Gastroesophageal sphincter (tissue), 3 donors: ENCODE measurements around the gene OPCML.

Source experiments
- CTCF ChIP-seq, 4 experiments: fragments of 200-600 bp in 2 of 4; fragments of 450-650 bp in 2 of 4; sonication (generic) in 1 of 4; IDR thresholded peaks; one replicate each; pipeline ENCODE4 v1.5.1; 2017 to 2019; ENCODE audit warnings: antibody characterized with exemption in 4 of 4, mild to moderate bottlenecking in 2 of 4, moderate library complexity in 2 of 4
- EP300 ChIP-seq: sonication (generic); formaldehyde crosslinking; IDR thresholded peaks from one replicate; pipeline ENCODE4 v1.6.1; 2017; ENCODE audit warnings: antibody characterized with exemption, mild to moderate bottlenecking
- POLR2A ChIP-seq, 2 donors: fragments of 450-650 bp; IDR thresholded peaks; one replicate each; pipeline ENCODE4 v1.6.1; 2017; ENCODE audit warnings: antibody characterized with exemption in 2 of 2, mild to moderate bottlenecking in 2 of 2, moderate library complexity in 1 of 2
- POLR2AphosphoS5 ChIP-seq: sonication (generic); formaldehyde crosslinking; IDR thresholded peaks from one replicate; pipeline ENCODE4 v1.6.1; 2017; ENCODE audit warnings: antibody characterized with exemption

GRCh38 chr11:133339495-133340140 is 192.7 kb downstream of the OPCML start:
- TF ChIP-seq POLR2AphosphoS5 (no peak), CTCF (IDR thresholded peaks at IDR 0.05) (no peak), POLR2A (IDR thresholded peaks at IDR 0.05) (no peak), EP300 (no peak)
